Stimulated activated CD8-positive, alpha-beta memory T cell treated with anti-CD3 and anti-CD28 coated beads, Interleukin-7, amount 100 ng/mL, for 4 hours (primary cell): ENCODE measurements around the gene MYL9.
A peak's percentile ranks its signal among the peaks of the same experiment; 100 is the strongest.
"Not testable (repeated sequence)": the region's sequence is repeated elsewhere in the genome, so short reads cannot be mapped to it uniquely, and the experiment has no call there.

Source experiments
- DNase-seq, 2 donors: peaks; one replicate each; pipeline ENCODE4 v3.0.0-alpha.2; 2020; ENCODE audit warnings: low read depth in 2 of 2

Gene MYL9

GRCh38 chr20:36541227-36541767 is at the start of gene MYL9:
Gene MYL9 (plus strand): TSS chr20:36541519. CDS start chr20:36544885, 3,366 bp downstream.
- DNase-seq, result no peak

GRCh38 chr20:36491901-36492617 is 49.3 kb upstream of the MYL9 start:
- peak; percentile 41 to 43 for DNase-seq

GRCh38 chr20:36493051-36493800 is 48.1 kb upstream of the MYL9 start:
- DNase-seq, result no peak

- no peak for DNase-seq
Measured at GRCh38 chr20:36493801-36494114, 47.6 kb upstream of the MYL9 start.

GRCh38 chr20:36496707-36497669 is 44.3 kb upstream of the MYL9 start:
- no peak for DNase-seq

- DNase-seq, result no peak
Measured at GRCh38 chr20:36497856-36498255, 43.5 kb upstream of the MYL9 start.

GRCh38 chr20:36498386-36499179 is 42.7 kb upstream of the MYL9 start:
- no peak for DNase-seq

GRCh38 chr20:36499211-36499610 is 42.1 kb upstream of the MYL9 start:
- no peak for DNase-seq

GRCh38 chr20:36499723-36500501 is 41.4 kb upstream of the MYL9 start:
- DNase-seq, result no peak

- no peak for DNase-seq
Measured at GRCh38 chr20:36501367-36502006, 39.8 kb upstream of the MYL9 start.

GRCh38 chr20:36504295-36504694 is 37.0 kb upstream of the MYL9 start:
- no peak for DNase-seq

- DNase-seq, result no peak
Measured at GRCh38 chr20:36506253-36506652, 35.1 kb upstream of the MYL9 start.

GRCh38 chr20:36507746-36508145 is 33.6 kb upstream of the MYL9 start:
- DNase-seq, result no peak

GRCh38 chr20:36519012-36519719 is 22.2 kb upstream of the MYL9 start:
- DNase-seq, result no peak

- DNase-seq, result no peak
Measured at GRCh38 chr20:36519944-36520343, 21.4 kb upstream of the MYL9 start.

- no peak for DNase-seq
Measured at GRCh38 chr20:36521526-36521925, 19.8 kb upstream of the MYL9 start.

GRCh38 chr20:36522412-36522811 is 18.9 kb upstream of the MYL9 start:
- not testable (repeated sequence) for DNase-seq

- DNase-seq, result no peak
Measured at GRCh38 chr20:36523341-36523740, 18.0 kb upstream of the MYL9 start.
